ENCODE measurements around the gene NOM1.
"Not testable (repeated sequence)": the region's sequence is repeated elsewhere in the genome, so short reads cannot be mapped to it uniquely, and the experiment has no call there.

NOM1 gene

DNA sequence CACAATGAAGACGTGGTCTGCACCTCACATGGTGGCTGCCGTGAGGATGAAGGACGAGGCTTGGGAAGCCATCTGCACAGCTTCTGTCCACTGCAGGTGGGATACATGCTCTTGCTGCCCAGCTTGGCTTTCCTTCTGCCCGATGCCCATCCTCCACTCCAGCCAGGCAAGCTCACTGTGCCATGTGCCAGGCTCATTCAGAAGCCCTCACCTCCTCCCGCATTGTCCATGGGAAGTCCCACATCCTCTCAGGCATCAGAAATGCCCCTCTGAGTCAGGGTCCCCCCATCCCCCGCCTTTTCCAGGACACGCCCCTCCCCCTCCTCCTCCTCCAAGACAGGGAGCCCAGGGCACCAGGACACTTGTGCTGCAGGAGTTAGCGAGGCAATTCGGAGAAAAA, 4.6 kb upstream of the NOM1 start:
- no peak overlapping the region for H3K4me3 ChIP-seq (ENCODE audit: low read depth, low read length)
- TF ChIP-seq, protein P1, sequence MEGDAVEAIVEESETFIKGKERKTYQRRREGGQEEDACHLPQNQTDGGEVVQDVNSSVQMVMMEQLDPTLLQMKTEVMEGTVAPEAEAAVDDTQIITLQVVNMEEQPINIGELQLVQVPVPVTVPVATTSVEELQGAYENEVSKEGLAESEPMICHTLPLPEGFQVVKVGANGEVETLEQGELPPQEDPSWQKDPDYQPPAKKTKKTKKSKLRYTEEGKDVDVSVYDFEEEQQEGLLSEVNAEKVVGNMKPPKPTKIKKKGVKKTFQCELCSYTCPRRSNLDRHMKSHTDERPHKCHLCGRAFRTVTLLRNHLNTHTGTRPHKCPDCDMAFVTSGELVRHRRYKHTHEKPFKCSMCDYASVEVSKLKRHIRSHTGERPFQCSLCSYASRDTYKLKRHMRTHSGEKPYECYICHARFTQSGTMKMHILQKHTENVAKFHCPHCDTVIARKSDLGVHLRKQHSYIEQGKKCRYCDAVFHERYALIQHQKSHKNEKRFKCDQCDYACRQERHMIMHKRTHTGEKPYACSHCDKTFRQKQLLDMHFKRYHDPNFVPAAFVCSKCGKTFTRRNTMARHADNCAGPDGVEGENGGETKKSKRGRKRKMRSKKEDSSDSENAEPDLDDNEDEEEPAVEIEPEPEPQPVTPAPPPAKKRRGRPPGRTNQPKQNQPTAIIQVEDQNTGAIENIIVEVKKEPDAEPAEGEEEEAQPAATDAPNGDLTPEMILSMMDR (IDR thresholded peaks at IDR 0.05; ENCODE audit: borderline replicate concordance, insufficient read depth, low read depth, low read length): no peak

- TF ChIP-seq, protein P1 (IDR thresholded peaks at IDR 0.05; ENCODE audit: borderline replicate concordance, insufficient read depth, low read depth, low read length): no peak
These were observed 2.2 kb upstream of the NOM1 start for GRCh38 chr7:156947120-156947843.

GRCh38 chr7:156948361-156948760, 1.2 kb upstream of the NOM1 start:
- H3K4me3 ChIP-seq (ENCODE audit: low read depth, low read length): no peak overlapping the region

More at GRCh38 chr7:156947120-156947843, 2.2 kb upstream of the NOM1 start:
- no peak overlapping the region for H3K4me3 ChIP-seq (ENCODE audit: low read depth, low read length)

GRCh38 chr7:156950381-156950858, 908 bp downstream of the NOM1 start:
- peak overlapping the region; percentile 84 for H3K4me3 ChIP-seq (ENCODE audit: low read depth, low read length)

More at GRCh38 chr7:156948361-156948760, 1.2 kb upstream of the NOM1 start:
- TF ChIP-seq, protein P1 (IDR thresholded peaks at IDR 0.05; ENCODE audit: borderline replicate concordance, insufficient read depth, low read depth, low read length): no peak

GRCh38 chr7:156953215-156953614, 3.7 kb downstream of the NOM1 start:
- not testable (repeated sequence) for H3K4me3 ChIP-seq (ENCODE audit: low read depth, low read length)

More at GRCh38 chr7:156950381-156950858, 908 bp downstream of the NOM1 start:
- TF ChIP-seq, protein P1 (IDR thresholded peaks at IDR 0.05; ENCODE audit: borderline replicate concordance, insufficient read depth, low read depth, low read length): no peak

- TF ChIP-seq, protein P1 (IDR thresholded peaks at IDR 0.05; ENCODE audit: borderline replicate concordance, insufficient read depth, low read depth, low read length): no peak
- no peak overlapping the region for H3K4me3 ChIP-seq (ENCODE audit: low read depth, low read length)
These were observed 5.4 kb downstream of the NOM1 start for GRCh38 chr7:156954941-156955340.

DNA sequence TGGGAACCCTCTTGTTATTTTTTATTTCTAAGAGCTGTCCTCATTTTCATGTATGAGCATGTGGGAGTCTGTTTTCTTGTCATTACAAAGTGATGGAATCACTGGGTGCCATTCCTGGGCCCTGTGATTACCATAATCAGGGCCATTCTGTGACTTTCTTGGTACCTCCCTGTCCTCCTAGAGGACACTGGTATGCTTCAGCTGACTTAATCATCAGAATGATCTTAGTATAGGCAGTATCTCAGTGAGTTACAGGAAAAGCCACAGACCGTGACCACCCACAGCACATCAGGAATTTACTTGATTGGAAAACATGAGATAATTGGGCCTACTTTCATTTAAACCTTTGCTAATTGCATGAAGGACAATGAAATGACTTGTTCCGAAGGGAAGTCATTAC, 7.2 kb downstream of the NOM1 start:
- TF ChIP-seq, protein P1 (IDR thresholded peaks at IDR 0.05; ENCODE audit: borderline replicate concordance, insufficient read depth, low read depth, low read length): no peak
- no peak overlapping the region for H3K4me3 ChIP-seq (ENCODE audit: low read depth, low read length)

Data from GM12875 (cell line).